Subcutaneous abdominal adipose tissue (tissue), 5 donors: Measurements from ENCODE around the gene CAPN5.

Source experiments
- H3K27ac ChIP-seq: one replicate; pipeline ENCODE4 v1.7.0; 2013; ENCODE audit warnings: low read depth, mild to moderate bottlenecking, inconsistent platforms, low read length, moderate library complexity
- H3K27me3 ChIP-seq, 5 donors: one replicate each; pipeline ENCODE4 v1.7.0; 2013; ENCODE audit warnings: low read length in 5 of 5, inconsistent platforms in 1 of 5; ENCODE audit not compliant: control insufficient read depth in 5 of 5, insufficient read depth in 4 of 5
- H3K36me3 ChIP-seq, 5 donors: one replicate each; pipeline ENCODE4 v1.7.0; 2013; ENCODE audit warnings: low read length in 5 of 5; ENCODE audit not compliant: control insufficient read depth in 5 of 5, insufficient read depth in 5 of 5
- H3K4me1 ChIP-seq, 5 donors: one replicate each; pipeline ENCODE4 v1.7.0; 2013; ENCODE audit warnings: low read length in 5 of 5, mild to moderate bottlenecking in 3 of 5, moderate library complexity in 1 of 5; ENCODE audit not compliant: control insufficient read depth in 5 of 5, insufficient read depth in 5 of 5
- H3K4me3 ChIP-seq, 5 donors: one replicate each; pipeline ENCODE4 v1.7.0; 2013; ENCODE audit warnings: low read length in 5 of 5, low read depth in 1 of 5
- H3K9ac ChIP-seq, 5 donors: one replicate each; pipeline ENCODE4 v1.7.0; 2013; ENCODE audit warnings: low read length in 5 of 5, mild to moderate bottlenecking in 4 of 5, moderate library complexity in 3 of 5
- H3K9me3 ChIP-seq, 5 donors: one replicate each; pipeline ENCODE4 v1.7.0; 2013; ENCODE audit warnings: low read length in 5 of 5; ENCODE audit not compliant: control insufficient read depth in 5 of 5
- donor health status: healthy.
- donor health status: healthy.
- donor health status: healthy.
- donor health status: healthy.
- donor health status: healthy.

Gene CAPN5

GRCh38 chr11:77052518-77052917 is 14.3 kb upstream of the CAPN5 start:
- no peaks in the 10 kb centered on the region for H3K4me1 ChIP-seq
- H3K27ac ChIP-seq: no peak overlapping the region
- peaks cover 0 to 16% (median 14%) of the 10 kb centered on the region in 5 donors for H3K9me3 ChIP-seq
- H3K27me3 ChIP-seq: no peaks in the 10 kb centered on the region
- no peaks in the 10 kb centered on the region for H3K36me3 ChIP-seq
- no peak overlapping the region for H3K9ac ChIP-seq
- no peak overlapping the region for H3K4me3 ChIP-seq

- H3K9ac ChIP-seq: no peak overlapping the region
- no peaks in the 10 kb centered on the region for H3K27me3 ChIP-seq
- H3K4me3 ChIP-seq: no peak overlapping the region
- no peaks in the 10 kb centered on the region for H3K4me1 ChIP-seq
- no peaks in the 10 kb centered on the region for H3K36me3 ChIP-seq
- no peak overlapping the region for H3K27ac ChIP-seq
- peaks cover 0 to 18% (median 14%) of the 10 kb centered on the region in 5 donors for H3K9me3 ChIP-seq
Measured at GRCh38 chr11:77053217-77054015, 13.4 kb upstream of the CAPN5 start.

GRCh38 chr11:77054084-77054483 is 12.7 kb upstream of the CAPN5 start:
- Histone ChIP-seq H3K9ac (no peak overlapping the region), H3K27ac (no peak overlapping the region), H3K36me3 (no peaks in the 10 kb centered on the region), H3K27me3 (no peaks in the 10 kb centered on the region), H3K4me3 (no peak overlapping the region), H3K9me3 (peaks cover 0 to 18% (median 14%) of the 10 kb centered on the region in 5 donors), H3K4me1 (no peaks in the 10 kb centered on the region)

- H3K27ac ChIP-seq: no peak overlapping the region
- no peak overlapping the region for H3K9ac ChIP-seq
- no peaks in the 10 kb centered on the region for H3K36me3 ChIP-seq
- no peaks in the 10 kb centered on the region for H3K27me3 ChIP-seq
- peaks cover 0 to 18% (median 14%) of the 10 kb centered on the region in 5 donors for H3K9me3 ChIP-seq
- no peak overlapping the region for H3K4me3 ChIP-seq
- no peaks in the 10 kb centered on the region for H3K4me1 ChIP-seq
Measured at GRCh38 chr11:77055101-77055561, 11.6 kb upstream of the CAPN5 start.

- Histone ChIP-seq H3K9ac (no peak overlapping the region), H3K27me3 (no peaks in the 10 kb centered on the region), H3K9me3 (peaks cover 0 to 18% (median 14%) of the 10 kb centered on the region in 5 donors), H3K36me3 (no peaks in the 10 kb centered on the region), H3K4me1 (no peaks in the 10 kb centered on the region), H3K27ac (no peak overlapping the region), H3K4me3 (no peak overlapping the region)
Measured at GRCh38 chr11:77055913-77056312, 10.9 kb upstream of the CAPN5 start.

GRCh38 chr11:77056814-77057402 is 9.9 kb upstream of the CAPN5 start:
- H3K9ac ChIP-seq: no peak overlapping the region

GRCh38 chr11:77057938-77058474 is 8.8 kb upstream of the CAPN5 start:
- Histone ChIP-seq H3K4me1 (no peaks in the 10 kb centered on the region), H3K36me3 (no peaks in the 10 kb centered on the region), H3K27me3 (no peaks in the 10 kb centered on the region), H3K4me3 (no peak overlapping the region), H3K27ac (no peak overlapping the region), H3K9ac (no peak overlapping the region), H3K9me3 (peaks cover 0 to 24% (median 14%) of the 10 kb centered on the region in 5 donors)

More at GRCh38 chr11:77056814-77057402, 9.9 kb upstream of the CAPN5 start:
- no peak overlapping the region for H3K27ac ChIP-seq
- no peaks in the 10 kb centered on the region for H3K27me3 ChIP-seq
- H3K4me1 ChIP-seq: no peaks in the 10 kb centered on the region
- peaks cover 0 to 19% (median 14%) of the 10 kb centered on the region in 5 donors for H3K9me3 ChIP-seq
- H3K36me3 ChIP-seq: no peaks in the 10 kb centered on the region
- H3K4me3 ChIP-seq: no peak overlapping the region

GRCh38 chr11:77058900-77059299 is 7.9 kb upstream of the CAPN5 start:
- Histone ChIP-seq H3K27me3 (no peaks in the 10 kb centered on the region), H3K36me3 (no peaks in the 10 kb centered on the region), H3K9me3 (peaks cover 0 to 24% (median 14%) of the 10 kb centered on the region in 5 donors), H3K9ac (no peak overlapping the region), H3K4me1 (no peaks in the 10 kb centered on the region), H3K4me3 (no peak overlapping the region), H3K27ac (no peak overlapping the region)

- Histone ChIP-seq H3K4me3 (no peak overlapping the region), H3K27ac (no peak overlapping the region), H3K9ac (no peak overlapping the region), H3K4me1 (no peaks in the 10 kb centered on the region), H3K27me3 (no peaks in the 10 kb centered on the region), H3K9me3 (peaks cover 0 to 24% (median 14%) of the 10 kb centered on the region in 5 donors), H3K36me3 (no peaks in the 10 kb centered on the region)
Measured at GRCh38 chr11:77059806-77060205, 7.0 kb upstream of the CAPN5 start.

GRCh38 chr11:77060234-77060633 is 6.5 kb upstream of the CAPN5 start:
- Histone ChIP-seq H3K4me3 (no peak overlapping the region), H3K9ac (no peak overlapping the region), H3K4me1 (no peaks in the 10 kb centered on the region), H3K36me3 (no peaks in the 10 kb centered on the region), H3K9me3 (peaks cover 0 to 24% (median 14%) of the 10 kb centered on the region in 5 donors), H3K27me3 (no peaks in the 10 kb centered on the region), H3K27ac (no peak overlapping the region)
